ENCODE measurements around the gene SYNE4. TPM values are rescaled to one million over a fixed set of nuclear protein-coding genes. Genes with fewer than 3 reads are reported as not detected.
A peak's percentile ranks its signal among the peaks of the same experiment; 100 is the strongest.
"Not testable (repeated sequence)": the region's sequence is repeated elsewhere in the genome, so short reads cannot be mapped to it uniquely, and the experiment has no call there.

The SYNE4 gene
- total RNA-seq, 2 donors from 2014 or later = 17.1 to 19.3 TPM

GRCh38 chr19:36043952-36044351 is 35.3 kb upstream of the SYNE4 start:
- DNase-seq = no peak
- whole genome bisulfite sequencing, 2 experiments (ENCODE audit: insufficient coverage in 1 of 2, insufficient read length in 1 of 2) = 100% methylated on average over 2 of the region's 2 CpGs; no CpG with 5 or more reads in 1 of the 2 experiments
- Histone ChIP-seq H3K27me3 (ENCODE audit: control insufficient read depth, insufficient read depth, low read length, poor library complexity, severe bottlenecking) (no peaks in the 10 kb centered on the region), H3K27ac (ENCODE audit: low read depth, low read length) (no peak overlapping the region), H3K36me3 (ENCODE audit: control insufficient read depth, insufficient read depth, low read length) (no peaks in the 10 kb centered on the region), H3K4me1 (ENCODE audit: control insufficient read depth, insufficient read depth, low read length) (no peaks in the 10 kb centered on the region), H3K9ac (ENCODE audit: extremely low read depth, low read length, poor library complexity, severe bottlenecking) (no peak overlapping the region), H3K4me3 (ENCODE audit: low read length) (no peak overlapping the region), H3K9me3 (ENCODE audit: control insufficient read depth, low read length) (no peaks in the 10 kb centered on the region)
- no peaks in the 10 kb centered on the region for H3K4me1 Mint-ChIP-seq
- H3K4me3 Mint-ChIP-seq = no peak overlapping the region
- H3K27ac Mint-ChIP-seq = no peak overlapping the region
- peaks cover 20% of the 10 kb centered on the region for H3K36me3 Mint-ChIP-seq (ENCODE audit: low read depth)
- H3K27me3 Mint-ChIP-seq (ENCODE audit: insufficient read depth) = no peaks in the 10 kb centered on the region
- no peaks in the 10 kb centered on the region for H3K9me3 Mint-ChIP-seq
- TF ChIP-seq CTCF (conservative IDR thresholded peaks at IDR 0.05) = no peak

GRCh38 chr19:36041831-36042230 is 33.2 kb upstream of the SYNE4 start:
- Histone ChIP-seq H3K36me3 (ENCODE audit: control insufficient read depth, insufficient read depth, low read length) (no peaks in the 10 kb centered on the region), H3K27ac (ENCODE audit: low read depth, low read length) (no peak overlapping the region), H3K27me3 (ENCODE audit: control insufficient read depth, insufficient read depth, low read length, poor library complexity, severe bottlenecking) (no peaks in the 10 kb centered on the region), H3K9me3 (ENCODE audit: control insufficient read depth, low read length) (no peaks in the 10 kb centered on the region), H3K4me1 (ENCODE audit: control insufficient read depth, insufficient read depth, low read length) (no peaks in the 10 kb centered on the region), H3K9ac (ENCODE audit: extremely low read depth, low read length, poor library complexity, severe bottlenecking) (no peak overlapping the region), H3K4me3 (ENCODE audit: low read length) (no peak overlapping the region)
- H3K27ac Mint-ChIP-seq = peak overlapping the region; percentile 24
- peaks cover 20% of the 10 kb centered on the region for H3K36me3 Mint-ChIP-seq (ENCODE audit: low read depth)
- no peaks in the 10 kb centered on the region for H3K27me3 Mint-ChIP-seq (ENCODE audit: insufficient read depth)
- no peak for DNase-seq
- H3K9me3 Mint-ChIP-seq = no peaks in the 10 kb centered on the region
- H3K4me1 Mint-ChIP-seq = no peaks in the 10 kb centered on the region
- no peak for TF ChIP-seq CTCF (conservative IDR thresholded peaks at IDR 0.05)
- 41 to 55% methylated on average over 2 to 3 of the region's 3 CpGs for WGBS, 2 experiments (ENCODE audit: insufficient coverage in 1 of 2, insufficient read length in 1 of 2)
- no peak overlapping the region for H3K4me3 Mint-ChIP-seq

GRCh38 chr19:36041092-36041491 is 32.5 kb upstream of the SYNE4 start:
- not testable (repeated sequence) for H3K4me1 ChIP-seq (ENCODE audit: control insufficient read depth, insufficient read depth, low read length); H3K4me3 Mint-ChIP-seq; H3K9me3 Mint-ChIP-seq; H3K9ac ChIP-seq (ENCODE audit: extremely low read depth, low read length, poor library complexity, severe bottlenecking); H3K36me3 ChIP-seq (ENCODE audit: control insufficient read depth, insufficient read depth, low read length); H3K27me3 Mint-ChIP-seq (ENCODE audit: insufficient read depth); H3K4me3 ChIP-seq (ENCODE audit: low read length); H3K9me3 ChIP-seq (ENCODE audit: control insufficient read depth, low read length); H3K4me1 Mint-ChIP-seq; H3K27me3 ChIP-seq (ENCODE audit: control insufficient read depth, insufficient read depth, low read length, poor library complexity, severe bottlenecking); DNase-seq; H3K27ac ChIP-seq (ENCODE audit: low read depth, low read length)
- peaks cover 18% of the 10 kb centered on the region for H3K36me3 Mint-ChIP-seq (ENCODE audit: low read depth)
- WGBS, 2 experiments (ENCODE audit: insufficient coverage in 1 of 2, insufficient read length in 1 of 2) = 86 to 89% methylated on average over 4 to 6 of the region's 6 CpGs
- H3K27ac Mint-ChIP-seq = peak overlapping the region; percentile 24

GRCh38 chr19:36040495-36040894 is 31.9 kb upstream of the SYNE4 start:
- H3K27me3 ChIP-seq (ENCODE audit: control insufficient read depth, insufficient read depth, low read length, poor library complexity, severe bottlenecking) = no peaks in the 10 kb centered on the region
- H3K9ac ChIP-seq (ENCODE audit: extremely low read depth, low read length, poor library complexity, severe bottlenecking) = no peak overlapping the region
- DNase-seq = no peak
- H3K27ac ChIP-seq (ENCODE audit: low read depth, low read length) = no peak overlapping the region
- Mint-ChIP-seq H3K4me3 (no peak overlapping the region), H3K4me1 (no peaks in the 10 kb centered on the region), H3K27me3 (ENCODE audit: insufficient read depth) (no peaks in the 10 kb centered on the region), H3K36me3 (ENCODE audit: low read depth) (peaks cover 12% of the 10 kb centered on the region), H3K9me3 (no peaks in the 10 kb centered on the region), H3K27ac (no peak overlapping the region)
- no peak for TF ChIP-seq CTCF (conservative IDR thresholded peaks at IDR 0.05)
- H3K36me3 ChIP-seq (ENCODE audit: control insufficient read depth, insufficient read depth, low read length) = no peaks in the 10 kb centered on the region
- H3K4me1 ChIP-seq (ENCODE audit: control insufficient read depth, insufficient read depth, low read length) = no peaks in the 10 kb centered on the region
- 94 to 98% methylated on average over 2 to 3 of the region's 6 CpGs for WGBS, 2 experiments (ENCODE audit: insufficient coverage in 1 of 2, insufficient read length in 1 of 2)
- H3K4me3 ChIP-seq (ENCODE audit: low read length) = no peak overlapping the region
- no peaks in the 10 kb centered on the region for H3K9me3 ChIP-seq (ENCODE audit: control insufficient read depth, low read length)

Data from endodermal cell (in vitro differentiated cells).